GM08714 (cell line): ENCODE results near the gene WNK2.

Experiments
- H3K4me3 ChIP-seq: fragments of 200-500 bp; sonication (Bioruptor generic); 2 replicates; pipeline ENCODE4 v1.5.1; 2014; ENCODE audit warnings: mild to moderate bottlenecking, low read length, inconsistent platforms
- ZNF274 ChIP-seq: IDR thresholded peaks from 2 replicates; pipeline ENCODE4 v1.6.1; 2012; ENCODE audit warnings: mild to moderate bottlenecking, low read depth, low read length

WNK2 gene

GRCh38 chr9:93288891-93289883 is 105.2 kb downstream of the WNK2 start:
- H3K4me3 ChIP-seq: no peak overlapping the region
- no peak for TF ChIP-seq ZNF274

GRCh38 chr9:93290495-93291434 is 106.8 kb downstream of the WNK2 start:
- H3K4me3 ChIP-seq: no peak overlapping the region
- no peak for TF ChIP-seq ZNF274

- no peak overlapping the region for H3K4me3 ChIP-seq
- no peak for TF ChIP-seq ZNF274
These were observed 107.8 kb downstream of the WNK2 start for GRCh38 chr9:93291536-93292287.

GRCh38 chr9:93292288-93292615 is 108.3 kb downstream of the WNK2 start:
- TF ChIP-seq ZNF274: no peak
- H3K4me3 ChIP-seq: no peak overlapping the region

GRCh38 chr9:93292664-93293328 is 108.9 kb downstream of the WNK2 start:
- H3K4me3 ChIP-seq: no peak overlapping the region
- TF ChIP-seq ZNF274: no peak

- TF ChIP-seq ZNF274: no peak
- H3K4me3 ChIP-seq: no peak overlapping the region
These were observed 110.1 kb downstream of the WNK2 start for GRCh38 chr9:93294011-93294410.

- TF ChIP-seq ZNF274: no peak
- H3K4me3 ChIP-seq: no peak overlapping the region
These were observed 111.1 kb downstream of the WNK2 start for GRCh38 chr9:93295031-93295430.

GRCh38 chr9:93295456-93296076 is 111.6 kb downstream of the WNK2 start:
- TF ChIP-seq ZNF274: no peak
- no peak overlapping the region for H3K4me3 ChIP-seq

- H3K4me3 ChIP-seq: no peak overlapping the region
- TF ChIP-seq ZNF274: no peak
These were observed 113.0 kb downstream of the WNK2 start for GRCh38 chr9:93296889-93297480.

GRCh38 chr9:93297659-93298497 is 113.9 kb downstream of the WNK2 start:
- TF ChIP-seq ZNF274: no peak
- no peak overlapping the region for H3K4me3 ChIP-seq

- H3K4me3 ChIP-seq: no peak overlapping the region
- TF ChIP-seq ZNF274: no peak
These were observed 114.8 kb downstream of the WNK2 start for GRCh38 chr9:93298498-93299417.
